A549 (cell line): Measurements from ENCODE around the gene TAF3.

Experiments used
- MAFK ChIP-seq: fragments of 450-650 bp; IDR thresholded peaks from 2 replicates; pipeline ENCODE4 v1.6.1; 2014; ENCODE audit not compliant: partially characterized antibody
- POLR2A ChIP-seq: IDR thresholded peaks from 2 replicates; pipeline ENCODE4 v1.6.1; 2012; ENCODE audit warnings: mild to moderate bottlenecking, low read length
- TF ChIP-seq, protein P1 (sequence below): fragments of >200 bp; sonication (Bioruptor Twin); formaldehyde crosslinking; IDR thresholded peaks from 3 replicates; pipeline ENCODE4 v1.5.1; 2016
- TF ChIP-seq, protein P2 (sequence below): IDR thresholded peaks from 2 replicates; pipeline ENCODE4 v1.6.1; 2012
- TF ChIP-seq, protein P3 (sequence below): fragments of 250-450 bp; sonication (Bioruptor Pico); IDR thresholded peaks from 2 replicates; pipeline ENCODE4 v1.5.0; 2020; ENCODE audit warnings: low read depth, mild to moderate bottlenecking, moderate library complexity
- TF ChIP-seq, protein P4 (sequence below): fragments of 450-650 bp; IDR thresholded peaks from 2 replicates; pipeline ENCODE4 v1.6.1; 2014; ENCODE audit warnings: antibody characterized with exemption

DNA sequence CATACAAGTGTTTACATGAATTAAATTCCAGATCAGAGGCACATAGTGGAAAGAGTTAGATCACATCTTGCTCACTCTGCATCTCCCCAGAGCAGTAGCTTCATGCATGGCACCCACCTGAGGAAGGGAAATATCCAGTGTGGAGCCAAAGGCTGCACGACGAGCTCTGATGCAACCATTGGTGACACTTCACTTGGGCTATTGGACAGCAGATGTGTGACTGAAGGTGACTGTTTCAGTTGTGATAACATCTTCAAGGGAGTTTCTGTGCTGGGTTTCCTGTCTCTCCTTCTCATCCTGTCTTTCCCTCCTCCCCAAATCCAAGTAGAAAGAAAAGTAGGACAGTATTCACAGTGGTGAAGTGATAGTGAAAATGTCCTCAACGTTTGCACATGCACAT lies 115.0 kb downstream of the TAF3 start:
- TF ChIP-seq, protein P1, sequence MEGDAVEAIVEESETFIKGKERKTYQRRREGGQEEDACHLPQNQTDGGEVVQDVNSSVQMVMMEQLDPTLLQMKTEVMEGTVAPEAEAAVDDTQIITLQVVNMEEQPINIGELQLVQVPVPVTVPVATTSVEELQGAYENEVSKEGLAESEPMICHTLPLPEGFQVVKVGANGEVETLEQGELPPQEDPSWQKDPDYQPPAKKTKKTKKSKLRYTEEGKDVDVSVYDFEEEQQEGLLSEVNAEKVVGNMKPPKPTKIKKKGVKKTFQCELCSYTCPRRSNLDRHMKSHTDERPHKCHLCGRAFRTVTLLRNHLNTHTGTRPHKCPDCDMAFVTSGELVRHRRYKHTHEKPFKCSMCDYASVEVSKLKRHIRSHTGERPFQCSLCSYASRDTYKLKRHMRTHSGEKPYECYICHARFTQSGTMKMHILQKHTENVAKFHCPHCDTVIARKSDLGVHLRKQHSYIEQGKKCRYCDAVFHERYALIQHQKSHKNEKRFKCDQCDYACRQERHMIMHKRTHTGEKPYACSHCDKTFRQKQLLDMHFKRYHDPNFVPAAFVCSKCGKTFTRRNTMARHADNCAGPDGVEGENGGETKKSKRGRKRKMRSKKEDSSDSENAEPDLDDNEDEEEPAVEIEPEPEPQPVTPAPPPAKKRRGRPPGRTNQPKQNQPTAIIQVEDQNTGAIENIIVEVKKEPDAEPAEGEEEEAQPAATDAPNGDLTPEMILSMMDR: no peak
- TF ChIP-seq POLR2A (no peak), MAFK (no peak)
- TF ChIP-seq, protein P2, sequence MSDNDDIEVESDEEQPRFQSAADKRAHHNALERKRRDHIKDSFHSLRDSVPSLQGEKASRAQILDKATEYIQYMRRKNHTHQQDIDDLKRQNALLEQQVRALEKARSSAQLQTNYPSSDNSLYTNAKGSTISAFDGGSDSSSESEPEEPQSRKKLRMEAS: no peak
- TF ChIP-seq, protein P3, sequence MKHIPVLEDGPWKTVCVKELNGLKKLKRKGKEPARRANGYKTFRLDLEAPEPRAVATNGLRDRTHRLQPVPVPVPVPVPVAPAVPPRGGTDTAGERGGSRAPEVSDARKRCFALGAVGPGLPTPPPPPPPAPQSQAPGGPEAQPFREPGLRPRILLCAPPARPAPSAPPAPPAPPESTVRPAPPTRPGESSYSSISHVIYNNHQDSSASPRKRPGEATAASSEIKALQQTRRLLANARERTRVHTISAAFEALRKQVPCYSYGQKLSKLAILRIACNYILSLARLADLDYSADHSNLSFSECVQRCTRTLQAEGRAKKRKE: no peak
- TF ChIP-seq, protein P4, sequence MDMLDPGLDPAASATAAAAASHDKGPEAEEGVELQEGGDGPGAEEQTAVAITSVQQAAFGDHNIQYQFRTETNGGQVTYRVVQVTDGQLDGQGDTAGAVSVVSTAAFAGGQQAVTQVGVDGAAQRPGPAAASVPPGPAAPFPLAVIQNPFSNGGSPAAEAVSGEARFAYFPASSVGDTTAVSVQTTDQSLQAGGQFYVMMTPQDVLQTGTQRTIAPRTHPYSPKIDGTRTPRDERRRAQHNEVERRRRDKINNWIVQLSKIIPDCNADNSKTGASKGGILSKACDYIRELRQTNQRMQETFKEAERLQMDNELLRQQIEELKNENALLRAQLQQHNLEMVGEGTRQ: no peak
